Keratinocyte (primary cell): ENCODE measurements around the gene PITPNC1.

Source experiments
- EZH2 ChIP-seq: IDR thresholded peaks from one replicate; pipeline ENCODE4 v1.6.1; 2012; ENCODE audit warnings: inconsistent platforms, mild to moderate bottlenecking, low read length, moderate library complexity
- TF ChIP-seq, protein P1 (sequence below), 3 experiments: IDR thresholded peaks in 1 of 3; conservative IDR thresholded peaks in 1 of 3; optimal IDR thresholded peaks in 1 of 3; 2 replicates in 2 of 3; 3 replicates in 1 of 3; pipeline versions ENCODE3 to v1.5.1; 2011; ENCODE audit warnings: low read length in 3 of 3, mild to moderate bottlenecking in 3 of 3, moderate library complexity in 2 of 3, control low read depth in 1 of 3, inconsistent platforms in 1 of 3; ENCODE audit not compliant: insufficient read depth in 2 of 3; ENCODE audit errors: extremely low read depth in 1 of 3

DNA sequence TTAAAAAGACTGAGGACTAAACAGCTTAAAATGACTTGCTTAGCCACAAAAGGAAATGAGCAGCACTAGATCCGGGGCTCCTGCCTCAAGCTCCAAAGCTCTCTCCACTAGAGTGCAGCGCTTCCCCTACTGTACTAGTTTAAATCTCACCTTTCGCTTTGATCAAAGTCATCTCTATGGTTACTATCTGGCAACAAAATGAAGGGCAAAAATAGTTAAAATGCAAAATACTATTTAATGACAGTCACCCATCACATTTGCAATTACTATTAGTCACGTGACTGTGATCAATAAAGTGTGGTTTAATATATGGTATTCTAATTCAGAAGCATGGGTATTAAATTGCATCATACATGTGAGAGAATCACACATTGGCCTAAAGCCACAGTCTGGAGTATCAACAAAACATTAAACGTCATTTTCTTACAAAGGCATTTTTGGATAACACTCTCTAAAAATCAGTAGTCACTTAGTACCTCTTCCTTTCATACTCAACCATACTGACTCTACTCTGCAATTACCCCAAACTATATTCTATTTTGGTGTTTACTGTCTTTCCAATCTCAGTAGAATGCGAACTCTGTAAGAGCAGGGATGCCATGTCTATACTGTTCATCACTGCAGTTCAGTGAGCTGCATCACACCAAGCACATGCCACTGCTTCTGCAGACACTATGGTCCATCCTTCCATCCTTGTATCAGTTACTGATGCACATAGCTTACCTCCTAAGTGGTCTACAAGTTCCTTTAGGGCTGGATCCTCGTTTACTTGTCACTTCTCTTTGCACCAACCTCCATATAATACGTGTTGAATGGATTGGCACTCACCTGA is 16.9 kb upstream of the PITPNC1 start:
- TF ChIP-seq, protein P1, sequence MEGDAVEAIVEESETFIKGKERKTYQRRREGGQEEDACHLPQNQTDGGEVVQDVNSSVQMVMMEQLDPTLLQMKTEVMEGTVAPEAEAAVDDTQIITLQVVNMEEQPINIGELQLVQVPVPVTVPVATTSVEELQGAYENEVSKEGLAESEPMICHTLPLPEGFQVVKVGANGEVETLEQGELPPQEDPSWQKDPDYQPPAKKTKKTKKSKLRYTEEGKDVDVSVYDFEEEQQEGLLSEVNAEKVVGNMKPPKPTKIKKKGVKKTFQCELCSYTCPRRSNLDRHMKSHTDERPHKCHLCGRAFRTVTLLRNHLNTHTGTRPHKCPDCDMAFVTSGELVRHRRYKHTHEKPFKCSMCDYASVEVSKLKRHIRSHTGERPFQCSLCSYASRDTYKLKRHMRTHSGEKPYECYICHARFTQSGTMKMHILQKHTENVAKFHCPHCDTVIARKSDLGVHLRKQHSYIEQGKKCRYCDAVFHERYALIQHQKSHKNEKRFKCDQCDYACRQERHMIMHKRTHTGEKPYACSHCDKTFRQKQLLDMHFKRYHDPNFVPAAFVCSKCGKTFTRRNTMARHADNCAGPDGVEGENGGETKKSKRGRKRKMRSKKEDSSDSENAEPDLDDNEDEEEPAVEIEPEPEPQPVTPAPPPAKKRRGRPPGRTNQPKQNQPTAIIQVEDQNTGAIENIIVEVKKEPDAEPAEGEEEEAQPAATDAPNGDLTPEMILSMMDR (optimal IDR thresholded peaks at IDR 0.05 in 1 of 3, IDR thresholded peaks at IDR 0.05 in 1 of 3, conservative IDR thresholded peaks at IDR 0.05 in 1 of 3; ENCODE audit: extremely low read depth in 1 of 3, insufficient read depth in 2 of 3, low read length in 3 of 3) = peak; percentile 15 to 31 (median 27)
- no peak for TF ChIP-seq EZH2
